ENCODE data around the gene LSM10. TPM values are rescaled to one million over a fixed set of nuclear protein-coding genes. Genes with fewer than 3 reads are reported as not detected.
A peak's percentile ranks its signal among the peaks of the same experiment; 100 is the strongest.

The LSM10 gene
- total and polyA plus RNA-seq, 9 of the 15 experiments (the other 6 are each of a cell fraction or from before 2014, with no cell fraction given): 13.2 to 146 (median 68.9) TPM

DNA sequence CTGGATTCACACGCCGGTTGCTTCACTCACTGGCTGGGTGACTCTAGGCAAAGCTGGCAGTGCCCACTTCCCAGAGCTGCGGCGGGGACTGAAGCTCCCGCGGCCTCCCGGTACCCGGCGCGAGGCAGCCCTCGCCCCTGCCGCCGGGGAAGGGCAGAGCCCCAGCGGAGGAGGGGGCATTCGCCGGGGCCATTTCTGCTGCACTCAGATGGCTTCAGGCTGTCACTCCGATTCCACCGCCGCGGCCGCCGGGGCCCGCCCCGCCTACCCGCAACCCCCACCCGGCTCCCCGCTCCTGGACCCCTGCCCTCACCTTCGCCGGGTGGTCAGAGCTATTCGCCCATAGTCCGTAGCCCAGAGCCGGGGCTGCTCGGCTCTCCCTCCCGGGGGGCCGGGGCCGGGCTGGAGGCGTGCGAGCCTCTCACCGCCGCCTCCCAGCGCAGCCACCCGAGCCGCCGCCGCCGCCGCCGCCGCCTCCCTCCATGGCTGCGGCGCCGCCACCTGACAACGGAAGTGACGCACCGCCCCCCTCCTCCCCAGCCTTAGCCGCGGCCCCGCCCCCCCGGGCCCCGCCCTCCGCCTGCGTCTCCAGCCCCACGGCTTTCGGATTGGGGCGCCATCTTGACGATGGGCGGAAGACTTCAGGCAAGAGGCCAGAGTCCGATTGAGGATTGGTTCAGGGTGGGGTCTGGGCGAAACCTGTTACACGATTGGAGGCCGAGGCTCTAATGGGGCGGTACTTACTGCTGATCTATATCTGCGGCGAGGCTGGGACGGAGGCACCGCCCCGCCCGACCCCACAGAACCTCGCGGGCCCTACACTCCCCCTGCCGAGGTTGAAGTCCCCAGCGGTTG is 12.1 kb downstream of the LSM10 start, which contains the start of gene STK40 (continued):
- TF ChIP-seq PTTG1 (tag; IDR thresholded peaks at IDR 0.05; ENCODE audit: low read depth) (no peak), MYC (IDR thresholded peaks at IDR 0.05; ENCODE audit: low read depth, low read length) (no peak; the same call in 1 of the 2 replicates), MYC (CRISPR knock-in tag; IDR thresholded peaks at IDR 0.05; ENCODE audit: borderline replicate concordance, low read depth) (peak; percentile 82; the same call in 1 of the 2 replicates), ZSCAN32 (CRISPR knock-in tag; IDR thresholded peaks at IDR 0.05) (0 out of 2 replicates have a peak, but pooled peaks have one; percentile 28), SAP30 (IDR thresholded peaks at IDR 0.05; ENCODE audit: borderline replicate concordance, insufficient read depth, low read depth, low read length, poor library complexity, severe bottlenecking) (peak; percentile 76), ARID1B (IDR thresholded peaks at IDR 0.05) (no peak), CCNT2 (IDR thresholded peaks at IDR 0.05; ENCODE audit: borderline replicate concordance, extremely low read depth, insufficient read length, low read depth, low read length) (peak; percentile 56), KDM4B (IDR thresholded peaks at IDR 0.05; ENCODE audit: borderline replicate concordance in 2 of 2, low read depth in 1 of 2) (no peak; a peak in 1 of 4 replicates), MTA2 (IDR thresholded peaks at IDR 0.05; ENCODE audit: low read depth) (no peak), SIX5 (IDR thresholded peaks at IDR 0.05; ENCODE audit: borderline replicate concordance in 1 of 2, insufficient read depth in 1 of 2, low read depth in 1 of 2, low read length in 2 of 2) (peak; percentile 82 to 88), DNMT1 (IDR thresholded peaks at IDR 0.05) (0 out of 2 replicates have a peak, but pooled peaks have one; percentile 85), SNIP1 (IDR thresholded peaks at IDR 0.05; ENCODE audit: low read depth) (no peak), U2AF1 (optimal IDR thresholded peaks at IDR 0.05; ENCODE audit: low read depth, low read length) (no peak), CBFA2T3 (IDR thresholded peaks at IDR 0.05) (no peak), NR3C1 (CRISPR knock-in tag; IDR thresholded peaks at IDR 0.05) (0 out of 2 replicates have a peak, but pooled peaks have one; percentile 61), ELF1 (tag; IDR thresholded peaks at IDR 0.05) (peak; percentile 97)
- TF ChIP-seq, protein P1, sequence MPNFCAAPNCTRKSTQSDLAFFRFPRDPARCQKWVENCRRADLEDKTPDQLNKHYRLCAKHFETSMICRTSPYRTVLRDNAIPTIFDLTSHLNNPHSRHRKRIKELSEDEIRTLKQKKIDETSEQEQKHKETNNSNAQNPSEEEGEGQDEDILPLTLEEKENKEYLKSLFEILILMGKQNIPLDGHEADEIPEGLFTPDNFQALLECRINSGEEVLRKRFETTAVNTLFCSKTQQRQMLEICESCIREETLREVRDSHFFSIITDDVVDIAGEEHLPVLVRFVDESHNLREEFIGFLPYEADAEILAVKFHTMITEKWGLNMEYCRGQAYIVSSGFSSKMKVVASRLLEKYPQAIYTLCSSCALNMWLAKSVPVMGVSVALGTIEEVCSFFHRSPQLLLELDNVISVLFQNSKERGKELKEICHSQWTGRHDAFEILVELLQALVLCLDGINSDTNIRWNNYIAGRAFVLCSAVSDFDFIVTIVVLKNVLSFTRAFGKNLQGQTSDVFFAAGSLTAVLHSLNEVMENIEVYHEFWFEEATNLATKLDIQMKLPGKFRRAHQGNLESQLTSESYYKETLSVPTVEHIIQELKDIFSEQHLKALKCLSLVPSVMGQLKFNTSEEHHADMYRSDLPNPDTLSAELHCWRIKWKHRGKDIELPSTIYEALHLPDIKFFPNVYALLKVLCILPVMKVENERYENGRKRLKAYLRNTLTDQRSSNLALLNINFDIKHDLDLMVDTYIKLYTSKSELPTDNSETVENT (CRISPR knock-in tag; IDR thresholded peaks at IDR 0.05): no peak
- TF ChIP-seq, protein P2, sequence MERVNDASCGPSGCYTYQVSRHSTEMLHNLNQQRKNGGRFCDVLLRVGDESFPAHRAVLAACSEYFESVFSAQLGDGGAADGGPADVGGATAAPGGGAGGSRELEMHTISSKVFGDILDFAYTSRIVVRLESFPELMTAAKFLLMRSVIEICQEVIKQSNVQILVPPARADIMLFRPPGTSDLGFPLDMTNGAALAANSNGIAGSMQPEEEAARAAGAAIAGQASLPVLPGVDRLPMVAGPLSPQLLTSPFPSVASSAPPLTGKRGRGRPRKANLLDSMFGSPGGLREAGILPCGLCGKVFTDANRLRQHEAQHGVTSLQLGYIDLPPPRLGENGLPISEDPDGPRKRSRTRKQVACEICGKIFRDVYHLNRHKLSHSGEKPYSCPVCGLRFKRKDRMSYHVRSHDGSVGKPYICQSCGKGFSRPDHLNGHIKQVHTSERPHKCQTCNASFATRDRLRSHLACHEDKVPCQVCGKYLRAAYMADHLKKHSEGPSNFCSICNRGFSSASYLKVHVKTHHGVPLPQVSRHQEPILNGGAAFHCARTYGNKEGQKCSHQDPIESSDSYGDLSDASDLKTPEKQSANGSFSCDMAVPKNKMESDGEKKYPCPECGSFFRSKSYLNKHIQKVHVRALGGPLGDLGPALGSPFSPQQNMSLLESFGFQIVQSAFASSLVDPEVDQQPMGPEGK (CRISPR knock-in tag; IDR thresholded peaks at IDR 0.05; ENCODE audit: borderline replicate concordance): no peak
- TF ChIP-seq, protein P3, sequence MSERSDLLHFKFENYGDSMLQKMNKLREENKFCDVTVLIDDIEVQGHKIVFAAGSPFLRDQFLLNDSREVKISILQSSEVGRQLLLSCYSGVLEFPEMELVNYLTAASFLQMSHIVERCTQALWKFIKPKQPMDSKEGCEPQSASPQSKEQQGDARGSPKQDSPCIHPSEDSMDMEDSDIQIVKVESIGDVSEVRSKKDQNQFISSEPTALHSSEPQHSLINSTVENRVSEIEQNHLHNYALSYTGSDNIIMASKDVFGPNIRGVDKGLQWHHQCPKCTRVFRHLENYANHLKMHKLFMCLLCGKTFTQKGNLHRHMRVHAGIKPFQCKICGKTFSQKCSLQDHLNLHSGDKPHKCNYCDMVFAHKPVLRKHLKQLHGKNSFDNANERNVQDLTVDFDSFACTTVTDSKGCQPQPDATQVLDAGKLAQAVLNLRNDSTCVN (CRISPR knock-in tag; IDR thresholded peaks at IDR 0.05): no peak
- TF ChIP-seq, protein P4, sequence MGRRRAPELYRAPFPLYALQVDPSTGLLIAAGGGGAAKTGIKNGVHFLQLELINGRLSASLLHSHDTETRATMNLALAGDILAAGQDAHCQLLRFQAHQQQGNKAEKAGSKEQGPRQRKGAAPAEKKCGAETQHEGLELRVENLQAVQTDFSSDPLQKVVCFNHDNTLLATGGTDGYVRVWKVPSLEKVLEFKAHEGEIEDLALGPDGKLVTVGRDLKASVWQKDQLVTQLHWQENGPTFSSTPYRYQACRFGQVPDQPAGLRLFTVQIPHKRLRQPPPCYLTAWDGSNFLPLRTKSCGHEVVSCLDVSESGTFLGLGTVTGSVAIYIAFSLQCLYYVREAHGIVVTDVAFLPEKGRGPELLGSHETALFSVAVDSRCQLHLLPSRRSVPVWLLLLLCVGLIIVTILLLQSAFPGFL (CRISPR knock-in tag; IDR thresholded peaks at IDR 0.05): no peak

Measured in K562 (cell line).